ENCODE data around the gene MAPK10.
"Not testable (repeated sequence)": the region's sequence is repeated elsewhere in the genome, so short reads cannot be mapped to it uniquely, and the experiment has no call there.

MAPK10 gene

GRCh38 chr4:86114563-86114962 is 245.3 kb downstream of the MAPK10 start:
- DNase-seq (ENCODE audit: low read depth in 1 of 2, low spot score in 1 of 2) = no peak

GRCh38 chr4:86108834-86109233 is 251.0 kb downstream of the MAPK10 start:
- no peak for DNase-seq (ENCODE audit: low read depth in 1 of 2, low spot score in 1 of 2)

GRCh38 chr4:86108137-86108536 is 251.7 kb downstream of the MAPK10 start:
- DNase-seq (ENCODE audit: low read depth in 1 of 2, low spot score in 1 of 2) = no peak

- no peak for DNase-seq (ENCODE audit: low read depth in 1 of 2, low spot score in 1 of 2)
These were observed 252.7 kb downstream of the MAPK10 start for GRCh38 chr4:86107112-86107511.

GRCh38 chr4:86106475-86106874 is 253.4 kb downstream of the MAPK10 start:
- DNase-seq (ENCODE audit: low read depth in 1 of 2, low spot score in 1 of 2) = no peak

GRCh38 chr4:86101841-86102240 is 258.0 kb downstream of the MAPK10 start:
- DNase-seq (ENCODE audit: low read depth in 1 of 2, low spot score in 1 of 2) = no peak

- no peak for DNase-seq (ENCODE audit: low read depth in 1 of 2, low spot score in 1 of 2)
These were observed 258.4 kb downstream of the MAPK10 start for GRCh38 chr4:86101410-86101809.

DNA sequence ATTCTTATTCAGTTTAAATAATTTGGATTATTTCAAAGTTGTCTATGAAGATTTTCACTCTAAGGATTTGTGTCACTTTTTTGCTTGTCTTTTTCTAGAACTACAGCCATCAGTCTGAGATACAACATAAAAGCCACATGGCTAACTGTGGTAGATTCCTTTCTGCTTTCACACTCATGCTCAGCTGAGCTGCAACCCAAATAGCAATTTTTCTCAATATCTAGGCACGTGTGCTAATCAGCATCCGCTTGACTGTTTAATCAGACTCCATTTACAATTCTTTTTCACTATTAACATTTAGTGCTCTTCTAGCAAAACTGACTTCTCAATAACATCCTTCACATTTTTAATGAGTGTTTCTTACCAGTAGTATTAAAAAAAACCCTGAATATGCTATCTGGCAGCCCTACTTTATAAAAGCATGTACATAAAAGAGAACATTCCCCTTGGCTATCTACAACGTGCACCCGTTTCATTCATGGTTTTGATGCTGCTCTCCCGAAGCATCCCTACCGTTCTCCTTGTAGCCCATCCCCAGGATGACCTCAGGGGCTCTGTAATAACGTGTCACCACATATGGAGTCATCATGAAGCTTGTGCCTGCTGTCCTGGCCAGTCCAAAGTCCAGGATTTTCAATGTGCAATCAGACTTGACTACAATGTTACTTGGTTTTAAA is 259.2 kb downstream of the MAPK10 start:
- DNase-seq (ENCODE audit: low read depth in 1 of 2, low spot score in 1 of 2) = no peak

- no peak for DNase-seq (ENCODE audit: low read depth in 1 of 2, low spot score in 1 of 2)
These were observed 260.5 kb downstream of the MAPK10 start for GRCh38 chr4:86099348-86099747.

- no peak for DNase-seq (ENCODE audit: low read depth in 1 of 2, low spot score in 1 of 2)
These were observed 261.2 kb downstream of the MAPK10 start for GRCh38 chr4:86098691-86099090.

GRCh38 chr4:86096373-86096772 is 263.5 kb downstream of the MAPK10 start:
- no peak for DNase-seq (ENCODE audit: low read depth in 1 of 2, low spot score in 1 of 2)

DNA sequence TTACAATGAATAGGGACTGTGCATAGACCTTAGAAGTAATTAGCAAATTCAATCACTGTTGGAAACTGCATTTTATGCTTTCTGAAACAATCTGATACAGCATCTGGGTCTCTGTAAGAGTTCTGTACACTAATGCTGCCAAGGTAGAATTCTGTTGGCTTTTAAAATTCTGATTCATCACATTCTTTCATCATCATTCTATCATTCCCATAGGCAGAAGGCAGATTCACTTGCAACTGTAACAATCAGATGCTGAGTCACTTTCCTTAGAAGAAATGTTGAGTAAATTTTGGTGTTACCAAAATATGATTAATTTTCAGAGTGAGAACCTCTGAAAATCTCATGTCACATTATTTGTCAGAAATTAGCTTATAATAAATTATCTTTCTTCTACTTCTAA is 267.2 kb downstream of the MAPK10 start:
- no peak for DNase-seq (ENCODE audit: low read depth in 1 of 2, low spot score in 1 of 2)

DNA sequence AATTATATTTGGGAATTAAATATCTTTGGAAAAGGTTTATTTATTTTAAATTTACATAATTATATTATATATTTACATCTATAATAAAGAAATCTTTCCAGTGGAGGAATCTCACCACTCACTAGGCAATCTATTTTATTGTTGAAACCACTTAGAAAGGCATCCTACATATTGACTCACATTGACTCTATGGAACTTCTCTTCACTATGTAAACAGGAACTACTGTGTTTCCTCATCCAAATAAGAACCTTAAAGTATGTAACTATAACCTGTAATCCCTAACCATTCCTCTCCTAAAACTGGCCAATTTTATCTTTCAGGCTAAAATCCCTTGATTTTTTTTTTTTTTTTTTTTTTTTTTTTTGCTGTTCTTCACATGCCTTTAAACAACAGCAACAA is 268.7 kb downstream of the MAPK10 start:
- no peak for DNase-seq (ENCODE audit: low read depth in 1 of 2, low spot score in 1 of 2)

GRCh38 chr4:86089781-86090323 is 270.0 kb downstream of the MAPK10 start:
- DNase-seq (ENCODE audit: low read depth in 1 of 2, low spot score in 1 of 2) = no peak

DNA sequence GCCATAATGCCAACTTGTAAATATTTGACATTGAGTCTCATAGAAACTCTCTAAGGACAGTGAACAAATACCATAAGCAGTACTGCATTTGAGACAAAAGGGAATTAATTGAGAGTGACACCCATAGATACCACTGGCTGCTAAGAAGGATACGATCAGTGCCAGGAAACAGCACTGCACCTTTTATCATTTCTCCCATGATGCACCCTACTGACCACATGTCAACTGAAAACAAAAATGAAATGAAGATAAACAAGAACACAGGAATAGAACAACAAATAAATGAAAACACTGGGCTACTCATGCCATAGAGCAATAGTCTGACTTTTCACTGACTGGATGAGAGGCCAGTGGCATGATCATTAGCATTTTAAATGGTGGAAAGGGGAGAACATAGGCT is 270.8 kb downstream of the MAPK10 start:
- no peak for DNase-seq (ENCODE audit: low read depth in 1 of 2, low spot score in 1 of 2)

DNA sequence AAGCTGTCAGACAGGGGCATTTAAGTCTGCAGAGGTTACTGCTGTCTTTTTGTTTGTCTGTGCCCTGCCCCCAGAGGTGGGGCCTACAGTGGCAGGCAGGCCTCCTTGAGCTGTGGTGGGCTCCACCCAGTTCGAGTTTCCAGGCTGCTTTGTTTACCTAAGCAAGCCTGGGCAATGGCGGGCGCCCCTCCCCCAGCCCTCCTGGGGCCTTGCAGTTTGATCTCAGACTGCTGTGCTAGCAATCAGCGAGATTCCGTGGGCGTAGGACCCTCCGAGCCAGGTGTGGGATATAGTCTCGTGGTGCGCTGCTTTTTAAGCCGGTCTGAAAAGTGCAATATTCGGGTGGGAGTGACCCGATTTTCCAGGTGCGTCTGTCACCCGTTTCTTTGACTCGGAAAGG is 284.1 kb downstream of the MAPK10 start:
- DNase-seq (ENCODE audit: low read depth in 1 of 2, low spot score in 1 of 2) = not testable (repeated sequence)

DNA sequence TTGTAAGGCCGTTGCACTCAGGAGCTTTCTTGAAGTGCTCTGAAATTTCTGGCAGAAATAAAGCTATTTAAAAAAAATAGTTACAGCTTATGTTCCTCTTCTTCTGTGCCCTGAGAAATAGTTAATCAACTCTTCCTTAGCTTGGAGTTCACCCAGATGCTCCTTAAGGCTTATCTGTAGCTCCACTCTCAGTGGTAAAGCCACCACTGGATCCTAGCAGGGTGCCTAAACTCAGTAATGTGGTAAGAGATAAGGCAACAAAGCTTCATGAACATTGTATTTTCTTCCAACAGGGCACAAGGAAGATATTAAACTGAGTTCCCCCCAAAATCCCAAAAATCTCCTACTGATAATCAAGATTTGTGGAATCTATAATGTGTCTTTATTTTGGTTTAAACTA is 299.5 kb downstream of the MAPK10 start:
- DNase-seq (ENCODE audit: low read depth in 1 of 2, low spot score in 1 of 2) = no peak

DNA sequence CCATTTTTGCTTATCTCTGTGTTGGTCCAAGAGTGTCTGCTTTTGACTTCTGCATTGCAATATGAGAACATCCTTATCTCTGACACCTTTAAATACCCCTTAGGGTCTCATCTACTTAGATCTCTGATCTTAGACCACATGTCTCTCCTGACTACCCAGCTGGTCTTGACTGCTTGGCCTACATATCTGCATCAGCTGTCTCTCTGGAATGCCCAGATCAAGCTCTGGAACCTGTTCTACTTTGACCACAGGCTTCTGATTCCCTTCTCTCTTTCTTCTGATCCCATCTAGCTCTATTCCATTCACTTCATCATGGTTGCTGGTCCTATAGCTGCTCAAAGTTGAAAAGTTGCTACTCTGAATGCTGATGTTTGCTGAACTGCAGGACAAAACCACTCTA is 301.2 kb downstream of the MAPK10 start:
- no peak for DNase-seq (ENCODE audit: low read depth in 1 of 2, low spot score in 1 of 2)

GRCh38 chr4:86055898-86056297 is 304.0 kb downstream of the MAPK10 start:
- DNase-seq (ENCODE audit: low read depth in 1 of 2, low spot score in 1 of 2) = no peak

DNA sequence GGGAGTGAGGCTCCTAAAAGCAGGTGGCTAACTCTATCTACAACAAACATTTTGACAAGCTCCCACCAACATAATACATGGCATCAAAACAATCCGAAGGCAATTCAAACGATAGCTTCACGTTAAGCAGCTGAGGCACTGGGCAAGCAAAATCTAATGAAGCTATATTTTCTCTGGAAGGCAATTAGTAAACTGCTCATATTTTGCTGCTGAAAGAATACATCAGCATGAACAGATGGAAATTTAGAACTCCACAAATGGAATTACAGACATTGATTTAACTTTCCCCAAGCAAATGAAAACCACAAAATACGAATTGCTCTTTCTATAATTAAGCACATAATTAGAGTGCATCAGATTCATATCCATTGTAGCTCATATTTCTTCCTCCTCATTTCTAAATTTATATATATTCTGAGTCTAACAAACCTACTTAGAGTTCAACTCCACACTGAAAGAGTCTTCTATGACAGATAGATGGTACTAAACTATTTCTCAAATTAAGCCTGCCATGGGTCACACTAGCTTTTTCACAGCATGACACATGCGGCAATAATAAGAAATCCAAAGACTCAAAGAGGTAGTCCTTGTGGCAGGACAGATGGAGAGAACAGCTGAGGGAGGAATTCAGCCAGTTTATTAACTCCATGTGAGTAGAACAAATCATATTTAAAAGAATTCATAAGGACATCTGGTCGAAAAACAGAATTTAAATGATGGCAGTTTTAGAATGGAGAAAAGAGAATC is 305.4 kb downstream of the MAPK10 start:
- DNase-seq (ENCODE audit: low read depth in 1 of 2, low spot score in 1 of 2) = no peak

GRCh38 chr4:86050496-86050895 is 309.4 kb downstream of the MAPK10 start:
- no peak for DNase-seq (ENCODE audit: low read depth in 1 of 2, low spot score in 1 of 2)

- DNase-seq (ENCODE audit: low read depth in 1 of 2, low spot score in 1 of 2) = no peak
These were observed 311.4 kb downstream of the MAPK10 start for GRCh38 chr4:86048426-86048825.

DNA sequence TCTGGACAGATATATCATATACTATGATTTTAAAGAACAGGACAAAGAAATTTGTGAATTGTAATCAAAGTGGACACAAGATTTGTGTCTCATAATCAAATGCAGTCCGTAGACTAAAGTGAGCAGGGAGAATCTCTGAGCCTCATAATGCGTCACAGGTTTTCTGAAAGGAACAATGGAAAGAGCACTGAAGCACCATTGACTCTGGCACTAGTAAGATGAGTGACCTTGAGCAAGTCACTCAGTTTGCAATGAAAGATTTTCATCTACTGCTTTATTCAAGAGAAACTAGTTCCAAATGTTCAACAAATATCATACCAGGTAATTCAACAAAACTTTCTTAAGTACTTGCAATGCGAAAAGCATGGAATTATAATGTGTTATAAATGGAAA is 315.3 kb downstream of the MAPK10 start:
- DNase-seq (ENCODE audit: low read depth in 1 of 2, low spot score in 1 of 2) = no peak
